ENCODE data around the gene OCA2.
"Not testable (repeated sequence)": the region's sequence is repeated elsewhere in the genome, so short reads cannot be mapped to it uniquely, and the experiment has no call there.

Gene OCA2

GRCh38 chr15:28013480-28013879 is 85.6 kb downstream of the OCA2 start:
- no peak for DNase-seq
- TF ChIP-seq CTCF (IDR thresholded peaks at IDR 0.05; ENCODE audit: low read depth, low read length, missing control alignments), result no peak
- in situ Hi-C loops (cut with HindIII; ENCODE audit: low pct_ligation_motif_present, low sequenced_read_pairs), result no loop called here

GRCh38 chr15:28012231-28012630 is 86.9 kb downstream of the OCA2 start:
- no peak overlapping the region for H3K27ac ChIP-seq
- in situ Hi-C loops (cut with HindIII; ENCODE audit: low pct_ligation_motif_present, low sequenced_read_pairs), result no loop called here
- no peak for TF ChIP-seq CTCF (IDR thresholded peaks at IDR 0.05; ENCODE audit: low read depth, low read length, missing control alignments)

More at GRCh38 chr15:28013480-28013879, 85.6 kb downstream of the OCA2 start:
- Histone ChIP-seq H3K27ac (no peak overlapping the region), H3K27me3 (replicated peaks) (no peaks in the 10 kb centered on the region), H3K4me3 (ENCODE audit: low read depth, low read length) (no peak overlapping the region), H3K36me3 (replicated peaks) (no peaks in the 10 kb centered on the region)

GRCh38 chr15:28008175-28008574 is 90.9 kb downstream of the OCA2 start:
- H3K27me3 ChIP-seq (replicated peaks); in situ Hi-C loops (cut with HindIII; ENCODE audit: low pct_ligation_motif_present, low sequenced_read_pairs); H3K27ac ChIP-seq; DNase-seq; H3K4me3 ChIP-seq (ENCODE audit: low read depth, low read length); H3K36me3 ChIP-seq (replicated peaks): not testable (repeated sequence)

More at GRCh38 chr15:28012231-28012630, 86.9 kb downstream of the OCA2 start:
- H3K36me3 ChIP-seq (replicated peaks), result no peaks in the 10 kb centered on the region
- DNase-seq, result no peak
- H3K27me3 ChIP-seq (replicated peaks), result no peaks in the 10 kb centered on the region
- no peak overlapping the region for H3K4me3 ChIP-seq (ENCODE audit: low read depth, low read length)

GRCh38 chr15:28006116-28006905 is 92.8 kb downstream of the OCA2 start:
- TF ChIP-seq CTCF (IDR thresholded peaks at IDR 0.05; ENCODE audit: low read depth, low read length, missing control alignments), result no peak
- Histone ChIP-seq H3K27ac (no peak overlapping the region), H3K27me3 (replicated peaks) (no peaks in the 10 kb centered on the region), H3K4me3 (ENCODE audit: low read depth, low read length) (no peak overlapping the region), H3K36me3 (replicated peaks) (no peaks in the 10 kb centered on the region)
- in situ Hi-C loops (cut with HindIII; ENCODE audit: low pct_ligation_motif_present, low sequenced_read_pairs), result no loop called here
- no peak for DNase-seq

GRCh38 chr15:28005004-28005527 is 94.0 kb downstream of the OCA2 start:
- in situ Hi-C loops (cut with HindIII; ENCODE audit: low pct_ligation_motif_present, low sequenced_read_pairs), result no loop called here
- Histone ChIP-seq H3K27me3 (replicated peaks) (no peaks in the 10 kb centered on the region), H3K36me3 (replicated peaks) (no peaks in the 10 kb centered on the region), H3K27ac (no peak overlapping the region), H3K4me3 (ENCODE audit: low read depth, low read length) (no peak overlapping the region)
- DNase-seq, result no peak
- TF ChIP-seq CTCF (IDR thresholded peaks at IDR 0.05; ENCODE audit: low read depth, low read length, missing control alignments), result no peak

- no peaks in the 10 kb centered on the region for H3K27me3 ChIP-seq (replicated peaks)
These were observed 94.7 kb downstream of the OCA2 start for GRCh38 chr15:28004143-28005003.

More at GRCh38 chr15:28004143-28005003, 94.7 kb downstream of the OCA2 start:
- Histone ChIP-seq H3K36me3 (replicated peaks) (no peaks in the 10 kb centered on the region), H3K27ac (no peak overlapping the region), H3K4me3 (ENCODE audit: low read depth, low read length) (no peak overlapping the region)
- DNase-seq, result no peak
- TF ChIP-seq CTCF (IDR thresholded peaks at IDR 0.05; ENCODE audit: low read depth, low read length, missing control alignments), result no peak
- in situ Hi-C loops (cut with HindIII; ENCODE audit: low pct_ligation_motif_present, low sequenced_read_pairs), result no loop called here
